ENCODE measurements around the gene ITPR3. TPM values are rescaled to one million over a fixed set of nuclear protein-coding genes. Genes with fewer than 3 reads are reported as not detected.

Gene ITPR3
- total and polyA plus RNA-seq, 4 donors, result 36.7 to 89.5 (median 44.4) TPM

DNA sequence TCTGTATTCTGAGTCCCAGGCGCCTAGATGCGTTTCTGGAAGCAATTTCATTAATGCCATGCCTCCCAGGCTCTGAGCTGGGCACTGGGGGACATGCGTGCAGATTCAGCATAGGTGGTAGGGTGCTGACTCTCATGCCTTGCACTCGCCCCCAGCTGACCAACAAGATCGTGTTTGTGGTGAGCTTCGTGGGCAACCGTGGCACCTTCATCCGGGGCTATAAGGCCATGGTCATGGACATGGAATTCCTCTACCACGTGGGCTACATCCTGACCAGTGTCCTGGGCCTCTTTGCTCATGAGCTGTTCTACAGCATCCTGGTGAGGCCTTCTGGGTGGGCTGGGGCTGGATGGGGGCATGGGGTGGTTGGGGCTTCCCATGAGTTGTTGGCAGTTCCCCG lies 68.8 kb downstream of the ITPR3 start:
- Histone ChIP-seq H3K9me3 (ENCODE audit: control insufficient read depth in 4 of 4, insufficient read depth in 3 of 4, low read length in 3 of 4) (no peaks in the 10 kb centered on the region), H3K27me3 (ENCODE audit: control insufficient read depth in 3 of 3, insufficient read depth in 3 of 3, low read length in 2 of 3) (peaks cover 0 to 2% (median 0%) of the 10 kb centered on the region in 3 donors), H3K27ac (ENCODE audit: low read depth in 1 of 2, low read length in 1 of 2) (no peak overlapping the region), H3K4me1 (ENCODE audit: control insufficient read depth in 5 of 5, insufficient read depth in 5 of 5, low read length in 5 of 5) (peaks cover 5 to 28% (median 9%) of the 10 kb centered on the region in 5 donors), H3K9ac (ENCODE audit: insufficient read depth in 1 of 2, low read length in 2 of 2) (no peak overlapping the region), H3K4me3 (no peak overlapping the region), H3K36me3 (ENCODE audit: control insufficient read depth in 4 of 4, insufficient read depth in 4 of 4, low read length in 4 of 4) (peaks cover 0 to 68% (median 17%) of the 10 kb centered on the region in 4 donors)
- ATAC-seq (ENCODE audit: insufficient read depth, low FRiP score) (no peak), DNase-seq (no peak)
- 88 to 89% methylated on average over 10 of the region's 10 CpGs for WGBS, 2 donors
- TF ChIP-seq, protein P1, sequence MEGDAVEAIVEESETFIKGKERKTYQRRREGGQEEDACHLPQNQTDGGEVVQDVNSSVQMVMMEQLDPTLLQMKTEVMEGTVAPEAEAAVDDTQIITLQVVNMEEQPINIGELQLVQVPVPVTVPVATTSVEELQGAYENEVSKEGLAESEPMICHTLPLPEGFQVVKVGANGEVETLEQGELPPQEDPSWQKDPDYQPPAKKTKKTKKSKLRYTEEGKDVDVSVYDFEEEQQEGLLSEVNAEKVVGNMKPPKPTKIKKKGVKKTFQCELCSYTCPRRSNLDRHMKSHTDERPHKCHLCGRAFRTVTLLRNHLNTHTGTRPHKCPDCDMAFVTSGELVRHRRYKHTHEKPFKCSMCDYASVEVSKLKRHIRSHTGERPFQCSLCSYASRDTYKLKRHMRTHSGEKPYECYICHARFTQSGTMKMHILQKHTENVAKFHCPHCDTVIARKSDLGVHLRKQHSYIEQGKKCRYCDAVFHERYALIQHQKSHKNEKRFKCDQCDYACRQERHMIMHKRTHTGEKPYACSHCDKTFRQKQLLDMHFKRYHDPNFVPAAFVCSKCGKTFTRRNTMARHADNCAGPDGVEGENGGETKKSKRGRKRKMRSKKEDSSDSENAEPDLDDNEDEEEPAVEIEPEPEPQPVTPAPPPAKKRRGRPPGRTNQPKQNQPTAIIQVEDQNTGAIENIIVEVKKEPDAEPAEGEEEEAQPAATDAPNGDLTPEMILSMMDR (IDR thresholded peaks at IDR 0.05; ENCODE audit: control extremely low read depth, extremely low read depth), result no peak

DNA sequence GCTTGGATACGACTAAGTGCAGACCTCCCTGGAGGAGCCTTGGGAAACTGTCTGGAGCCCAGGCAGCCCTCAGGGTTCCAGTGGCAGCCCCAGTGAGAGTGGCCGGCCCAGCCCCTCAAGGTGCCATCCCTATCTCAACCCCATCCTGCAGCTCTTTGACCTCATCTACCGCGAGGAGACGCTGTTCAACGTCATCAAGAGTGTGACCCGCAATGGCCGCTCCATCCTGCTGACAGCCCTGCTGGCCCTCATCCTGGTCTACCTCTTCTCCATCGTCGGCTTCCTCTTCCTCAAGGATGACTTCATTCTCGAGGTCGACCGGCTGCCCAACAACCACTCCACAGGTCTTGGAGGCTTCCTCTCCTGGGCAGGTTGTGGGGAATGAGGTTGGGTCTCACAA lies 69.6 kb downstream of the ITPR3 start:
- H3K36me3 ChIP-seq (ENCODE audit: control insufficient read depth in 4 of 4, insufficient read depth in 4 of 4, low read length in 4 of 4), result peaks cover 0 to 67% (median 19%) of the 10 kb centered on the region in 4 donors
- WGBS, 2 donors, result 83% methylated on average over 13 of the region's 13 CpGs
- no peak overlapping the region for H3K27ac ChIP-seq (ENCODE audit: low read depth in 1 of 2, low read length in 1 of 2)
- TF ChIP-seq, protein P1 (IDR thresholded peaks at IDR 0.05; ENCODE audit: control extremely low read depth, extremely low read depth), result no peak
- H3K27me3 ChIP-seq (ENCODE audit: control insufficient read depth in 3 of 3, insufficient read depth in 3 of 3, low read length in 2 of 3), result no peaks in the 10 kb centered on the region
- no peak overlapping the region for H3K9ac ChIP-seq (ENCODE audit: insufficient read depth in 1 of 2, low read length in 2 of 2)
- ATAC-seq (ENCODE audit: insufficient read depth, low FRiP score), result no peak
- H3K4me1 ChIP-seq (ENCODE audit: control insufficient read depth in 5 of 5, insufficient read depth in 5 of 5, low read length in 5 of 5), result peaks cover 9 to 37% (median 16%) of the 10 kb centered on the region in 5 donors
- H3K4me3 ChIP-seq, result no peak overlapping the region
- H3K9me3 ChIP-seq (ENCODE audit: control insufficient read depth in 4 of 4, insufficient read depth in 3 of 4, low read length in 3 of 4), result no peaks in the 10 kb centered on the region
- DNase-seq, result no peak

DNA sequence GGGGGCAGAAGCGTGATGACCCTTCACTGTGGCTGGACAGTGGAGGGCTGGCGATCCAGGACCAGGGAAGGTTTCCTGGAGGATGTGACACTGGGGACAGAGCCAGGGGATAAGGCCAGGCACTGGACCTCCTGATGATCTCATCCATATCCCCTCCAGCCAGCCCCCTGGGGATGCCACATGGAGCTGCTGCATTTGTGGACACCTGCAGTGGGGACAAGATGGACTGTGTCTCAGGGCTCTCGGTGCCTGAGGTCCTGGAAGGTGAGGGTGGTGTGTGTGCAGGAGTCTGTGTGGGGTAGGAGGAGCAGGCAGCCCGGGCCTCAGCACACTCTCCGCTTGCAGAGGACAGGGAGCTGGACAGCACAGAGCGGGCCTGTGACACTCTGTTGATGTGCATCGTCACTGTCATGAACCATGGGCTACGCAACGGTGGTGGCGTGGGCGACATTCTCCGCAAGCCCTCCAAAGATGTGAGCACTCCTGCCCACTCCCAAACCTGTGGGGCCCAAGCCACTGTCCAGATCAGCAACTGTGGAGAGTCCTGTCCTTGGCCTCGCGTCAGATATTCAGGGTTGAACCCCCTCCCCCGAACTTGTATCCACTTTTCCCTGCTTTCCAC lies 70.4 kb downstream of the ITPR3 start:
- Histone ChIP-seq H3K27ac (ENCODE audit: low read depth in 1 of 2, low read length in 1 of 2) (no peak overlapping the region), H3K4me1 (ENCODE audit: control insufficient read depth in 5 of 5, insufficient read depth in 5 of 5, low read length in 5 of 5) (peaks cover 16 to 45% (median 22%) of the 10 kb centered on the region in 5 donors), H3K27me3 (ENCODE audit: control insufficient read depth in 3 of 3, insufficient read depth in 3 of 3, low read length in 2 of 3) (no peaks in the 10 kb centered on the region), H3K9me3 (ENCODE audit: control insufficient read depth in 4 of 4, insufficient read depth in 3 of 4, low read length in 3 of 4) (no peaks in the 10 kb centered on the region), H3K4me3 (no peak overlapping the region), H3K36me3 (ENCODE audit: control insufficient read depth in 4 of 4, insufficient read depth in 4 of 4, low read length in 4 of 4) (peaks cover 0 to 66% (median 18%) of the 10 kb centered on the region in 4 donors), H3K9ac (ENCODE audit: insufficient read depth in 1 of 2, low read length in 2 of 2) (no peak overlapping the region)
- TF ChIP-seq, protein P1 (IDR thresholded peaks at IDR 0.05; ENCODE audit: control extremely low read depth, extremely low read depth), result no peak
- DNase-seq, result no peak
- 94 to 95% methylated on average over 15 of the region's 15 CpGs for WGBS, 2 donors
- ATAC-seq (ENCODE audit: insufficient read depth, low FRiP score), result no peak
